ENCODE results near the gene ACMSD.

ACMSD gene

GRCh38 chr2:134910763-134911399 lies 72.5 kb downstream of the ACMSD start:
- ChIA-PET POLR2A (ENCODE audit: low non-redundant PET) (no interaction called here), CTCF (no interaction called here)
- H3K27ac ChIP-seq: no peak overlapping the region
- DNase-seq (ENCODE audit: low spot score): no peak
- TF ChIP-seq, protein P1, sequence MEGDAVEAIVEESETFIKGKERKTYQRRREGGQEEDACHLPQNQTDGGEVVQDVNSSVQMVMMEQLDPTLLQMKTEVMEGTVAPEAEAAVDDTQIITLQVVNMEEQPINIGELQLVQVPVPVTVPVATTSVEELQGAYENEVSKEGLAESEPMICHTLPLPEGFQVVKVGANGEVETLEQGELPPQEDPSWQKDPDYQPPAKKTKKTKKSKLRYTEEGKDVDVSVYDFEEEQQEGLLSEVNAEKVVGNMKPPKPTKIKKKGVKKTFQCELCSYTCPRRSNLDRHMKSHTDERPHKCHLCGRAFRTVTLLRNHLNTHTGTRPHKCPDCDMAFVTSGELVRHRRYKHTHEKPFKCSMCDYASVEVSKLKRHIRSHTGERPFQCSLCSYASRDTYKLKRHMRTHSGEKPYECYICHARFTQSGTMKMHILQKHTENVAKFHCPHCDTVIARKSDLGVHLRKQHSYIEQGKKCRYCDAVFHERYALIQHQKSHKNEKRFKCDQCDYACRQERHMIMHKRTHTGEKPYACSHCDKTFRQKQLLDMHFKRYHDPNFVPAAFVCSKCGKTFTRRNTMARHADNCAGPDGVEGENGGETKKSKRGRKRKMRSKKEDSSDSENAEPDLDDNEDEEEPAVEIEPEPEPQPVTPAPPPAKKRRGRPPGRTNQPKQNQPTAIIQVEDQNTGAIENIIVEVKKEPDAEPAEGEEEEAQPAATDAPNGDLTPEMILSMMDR (conservative IDR thresholded peaks at IDR 0.05; ENCODE audit: low read depth): no peak

GRCh38 chr2:134911400-134911785 lies 73.0 kb downstream of the ACMSD start:
- DNase-seq (ENCODE audit: low spot score): no peak

GRCh38 chr2:134912361-134912760 lies 73.9 kb downstream of the ACMSD start:
- DNase-seq (ENCODE audit: low spot score): peak; percentile 6
- TF ChIP-seq, protein P1 (conservative IDR thresholded peaks at IDR 0.05; ENCODE audit: low read depth): no peak
- CTCF ChIA-PET: no interaction called here
- H3K27ac ChIP-seq: no peak overlapping the region
- POLR2A ChIA-PET (ENCODE audit: low non-redundant PET): no interaction called here

More at GRCh38 chr2:134911400-134911785, 73.0 kb downstream of the ACMSD start:
- TF ChIP-seq, protein P1 (conservative IDR thresholded peaks at IDR 0.05; ENCODE audit: low read depth): no peak
- POLR2A ChIA-PET (ENCODE audit: low non-redundant PET): no interaction called here
- CTCF ChIA-PET: no interaction called here
- H3K27ac ChIP-seq: no peak overlapping the region

DNA sequence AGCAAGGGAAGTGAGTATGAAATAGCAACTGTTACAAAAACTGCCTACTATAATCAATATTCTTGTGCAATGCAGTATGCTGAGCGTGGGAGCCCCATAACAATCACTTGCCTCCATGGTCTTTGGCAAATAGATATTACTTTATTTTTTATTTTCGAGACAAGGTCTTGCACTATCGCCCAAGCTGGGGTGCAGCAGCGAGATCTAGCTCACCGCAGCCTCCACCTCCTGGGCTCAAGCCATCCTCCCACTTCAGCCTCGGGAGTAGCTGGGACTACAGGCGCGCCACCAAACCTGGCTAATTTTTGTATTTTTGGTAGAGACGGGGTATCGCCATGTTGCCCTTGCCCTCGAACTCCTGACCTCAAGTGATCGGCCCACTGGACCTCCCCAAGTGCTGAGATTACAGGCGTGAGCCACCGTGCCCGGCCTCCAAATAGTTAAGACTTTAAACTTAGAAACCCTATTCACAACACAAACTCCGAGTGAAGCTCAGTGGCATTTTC lies 79.0 kb downstream of the ACMSD start:
- peak overlapping the region; percentile 98 for H3K27ac ChIP-seq
- ChIA-PET CTCF (interaction anchor here (0.6 kb wide), 2 partner anchors 117 to 748 kb away, joined by 4 read pairs; no protein-coding TSS in a partner anchor), POLR2A (ENCODE audit: low non-redundant PET) (interaction anchor here (0.6 kb wide), 1 partner anchor 769 kb away, joined by 4 read pairs; no protein-coding TSS in a partner anchor)
- TF ChIP-seq, protein P1 (conservative IDR thresholded peaks at IDR 0.05; ENCODE audit: low read depth): no peak
- no peak for DNase-seq (ENCODE audit: low spot score)

DNA sequence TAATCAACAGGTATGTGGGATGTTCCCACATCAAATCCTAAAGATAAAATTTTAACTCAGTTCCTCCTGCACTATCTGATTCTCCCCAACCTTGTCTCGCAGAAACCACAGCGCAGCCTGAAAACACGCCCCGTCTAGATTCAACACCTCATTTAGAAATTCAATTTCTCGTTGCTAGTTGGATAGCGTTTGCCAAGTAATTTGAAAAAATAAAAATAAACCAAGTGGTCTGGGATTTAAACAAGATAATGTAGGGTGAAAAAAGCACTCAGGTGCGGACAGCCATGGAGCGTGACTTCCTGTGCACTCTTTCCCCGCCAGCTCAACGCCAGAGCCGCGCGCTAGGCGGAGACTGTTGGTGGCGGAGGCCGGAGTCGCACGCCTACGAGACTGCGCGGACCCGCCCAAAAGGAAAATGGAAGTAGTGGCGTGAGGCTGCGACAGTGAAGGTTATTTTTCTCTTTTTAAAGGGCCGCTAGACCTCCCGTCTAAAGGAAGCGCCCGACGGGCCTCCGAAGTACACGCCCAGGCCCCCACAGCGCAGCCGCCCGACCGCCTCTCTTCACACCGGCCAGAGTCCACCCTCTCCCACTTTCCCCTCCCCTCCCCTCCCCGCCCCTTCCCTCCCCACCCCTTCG lies 79.6 kb downstream of the ACMSD start:
- CTCF ChIA-PET: interaction anchor here (0.6 kb wide), 3 partner anchors 36 to 1838 kb away, joined by 3 to 4 read pairs (median 3); no protein-coding TSS in a partner anchor
- peak overlapping the region; percentile 98 for H3K27ac ChIP-seq
- POLR2A ChIA-PET (ENCODE audit: low non-redundant PET): interaction anchor here (0.6 kb wide), 1 partner anchor 770 kb away, joined by 4 read pairs; no protein-coding TSS in a partner anchor
- no peak for DNase-seq (ENCODE audit: low spot score)
- TF ChIP-seq, protein P1 (conservative IDR thresholded peaks at IDR 0.05; ENCODE audit: low read depth): no peak; the same call in 1 of the 2 replicates

- TF ChIP-seq, protein P1 (conservative IDR thresholded peaks at IDR 0.05; ENCODE audit: low read depth): no peak
Measured at GRCh38 chr2:134918526-134919340, 80.3 kb downstream of the ACMSD start, which contains the start of gene CCNT2. Gene CCNT2 (plus strand): TSS chr2:134918822. CDS start chr2:134918855, 33 bp downstream.

More at GRCh38 chr2:134918526-134919340, 80.3 kb downstream of the ACMSD start, which contains the start of gene CCNT2:
- H3K27ac ChIP-seq: peak within 1 kb of the TSS; percentile 98
- ChIA-PET CTCF (interaction anchor here (0.6 to 0.7 kb wide), 4 partner anchors 31 to 1838 kb away, joined by 3 read pairs; partner anchors contain the start of genes R3HDM1 and ZRANB3), POLR2A (ENCODE audit: low non-redundant PET) (no interaction called here)
- DNase-seq (ENCODE audit: low spot score): peak; percentile 99

Data from RWPE1 (cell line).